Stimulated activated CD8-positive, alpha-beta memory T cell treated with anti-CD3 and anti-CD28 coated beads, Interleukin-7, amount 100 ng/mL, for 4 hours (primary cell): ENCODE data around the gene TMEM200A.

ENCODE experiments used
- DNase-seq, 2 donors: peaks; one replicate each; pipeline ENCODE4 v3.0.0-alpha.2; 2020; ENCODE audit warnings: low read depth in 2 of 2

The TMEM200A gene

DNA sequence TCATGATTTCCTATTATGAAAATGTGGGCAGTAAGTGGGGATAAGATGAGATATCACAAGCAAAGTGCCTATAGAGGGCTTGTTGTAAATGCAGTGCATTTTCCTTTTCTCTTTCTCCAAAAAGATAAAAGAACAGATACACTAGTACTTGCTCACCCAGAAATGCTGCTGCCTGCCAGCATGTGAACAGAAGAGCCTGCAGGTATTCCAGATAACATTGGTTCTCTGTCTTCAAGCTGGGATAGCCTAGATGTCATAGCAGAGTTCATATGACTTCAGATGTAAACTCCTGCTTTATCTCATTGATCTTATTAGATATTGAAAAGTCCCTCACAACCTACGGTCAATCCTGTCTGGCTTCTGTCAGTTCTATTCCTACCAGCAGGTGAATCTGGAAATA, 123.7 kb downstream of the TMEM200A start:
- no peak for DNase-seq
